Muscle layer of duodenum (tissue), 2 donors: ENCODE data around the gene NUP54.

Experiments used
- H3K27ac ChIP-seq: one replicate; pipeline ENCODE4 v1.7.0; 2013; ENCODE audit warnings: mild to moderate bottlenecking, low read length
- H3K27me3 ChIP-seq: one replicate; pipeline ENCODE4 v1.7.0; 2013; ENCODE audit warnings: low read depth, mild to moderate bottlenecking, control low read depth, low read length
- H3K36me3 ChIP-seq, 2 donors: one replicate each; pipeline ENCODE4 v1.7.0; 2013; ENCODE audit warnings: low read length in 2 of 2, control low read depth in 1 of 2, mild to moderate bottlenecking in 1 of 2; ENCODE audit not compliant: insufficient read depth in 2 of 2, control insufficient read depth in 1 of 2
- H3K4me1 ChIP-seq, 2 donors: one replicate each; pipeline ENCODE4 v1.7.0; 2013; ENCODE audit warnings: low read length in 2 of 2, mild to moderate bottlenecking in 2 of 2, control low read depth in 1 of 2, moderate library complexity in 1 of 2; ENCODE audit not compliant: insufficient read depth in 2 of 2, control insufficient read depth in 1 of 2
- H3K4me3 ChIP-seq, 2 donors: one replicate each; pipeline ENCODE4 v1.7.0; 2013; ENCODE audit warnings: low read length in 2 of 2, low read depth in 1 of 2, mild to moderate bottlenecking in 1 of 2
- H3K9me3 ChIP-seq, 2 donors: one replicate each; pipeline ENCODE4 v1.7.0; 2013; ENCODE audit warnings: low read length in 2 of 2, control low read depth in 1 of 2, mild to moderate bottlenecking in 1 of 2; ENCODE audit not compliant: control insufficient read depth in 1 of 2
- donor health status: healthy.

Gene NUP54

DNA sequence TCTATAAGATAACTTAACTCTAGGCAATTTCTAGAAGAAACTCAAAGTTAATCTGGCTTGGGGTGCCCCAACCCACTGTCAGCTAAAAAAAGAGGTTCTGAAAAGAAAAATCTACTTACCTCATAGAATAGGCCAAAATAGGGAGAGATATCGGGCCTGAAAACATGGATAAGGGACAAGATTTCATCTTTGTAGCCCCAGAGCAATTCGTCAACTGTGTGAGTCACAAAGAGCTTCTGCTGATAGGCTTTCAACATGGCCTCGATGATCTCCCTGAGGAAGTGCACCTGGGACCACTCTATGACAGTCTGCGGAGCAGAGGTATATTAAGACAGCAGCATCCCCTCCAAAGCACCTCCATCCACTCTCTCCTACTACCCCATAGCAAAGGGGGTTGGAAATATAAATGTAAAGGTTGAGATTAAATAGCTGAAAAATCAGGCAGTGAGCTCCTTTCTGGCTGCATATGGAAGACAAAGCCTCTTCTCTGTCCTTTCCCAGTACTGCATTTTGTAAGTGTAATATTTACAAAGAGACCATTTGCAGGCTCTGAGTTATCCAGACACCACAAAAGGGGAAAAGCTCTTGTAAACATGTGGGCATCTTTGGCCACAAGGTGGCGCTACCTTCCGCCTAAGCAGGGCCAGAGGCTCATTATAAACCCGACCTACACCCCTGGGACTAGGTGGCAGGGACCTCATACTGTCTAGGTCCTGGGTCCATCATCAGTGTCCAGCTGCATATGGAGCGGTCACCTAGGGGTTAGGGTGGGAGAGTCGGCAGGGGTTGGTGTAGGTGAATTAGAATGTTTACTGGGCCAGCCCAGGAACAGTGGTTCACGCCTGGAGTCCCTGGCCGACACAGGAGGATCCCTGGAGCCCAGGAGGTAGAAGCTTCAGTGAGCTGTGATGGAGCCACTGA lies 31.5 kb upstream of the NUP54 start:
- H3K27ac ChIP-seq = no peak overlapping the region
- H3K36me3 ChIP-seq = peaks cover 18 to 32% of the 10 kb centered on the region in 2 donors
- no peak overlapping the region for H3K4me3 ChIP-seq
- no peaks in the 10 kb centered on the region for H3K9me3 ChIP-seq
- H3K4me1 ChIP-seq = peaks cover 0 to 15% of the 10 kb centered on the region in 2 donors
- H3K27me3 ChIP-seq = no peaks in the 10 kb centered on the region

DNA sequence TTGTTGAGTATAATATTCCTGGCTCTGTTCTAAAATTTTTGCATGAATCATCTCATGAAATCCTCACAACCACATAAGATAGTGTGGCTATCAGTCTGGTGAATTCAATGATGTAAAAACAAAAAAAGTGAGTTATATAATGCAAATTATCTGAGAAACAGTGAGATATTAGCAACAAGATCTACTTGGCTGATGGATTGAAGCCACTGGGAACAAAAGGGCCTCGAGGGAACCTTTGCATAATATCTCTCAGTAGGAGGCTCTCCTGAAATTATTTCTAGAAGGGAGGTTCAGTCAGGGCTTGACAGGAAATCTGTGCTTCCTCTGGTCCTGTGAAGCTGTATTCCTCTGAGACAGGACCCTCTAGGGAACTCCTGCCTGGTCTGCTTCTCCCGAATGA lies 30.1 kb upstream of the NUP54 start:
- peaks cover 0 to 9% of the 10 kb centered on the region in 2 donors for H3K4me1 ChIP-seq
- H3K4me3 ChIP-seq = no peak overlapping the region
- peaks cover 32 to 45% of the 10 kb centered on the region in 2 donors for H3K36me3 ChIP-seq
- no peak overlapping the region for H3K27ac ChIP-seq
- no peaks in the 10 kb centered on the region for H3K9me3 ChIP-seq
- H3K27me3 ChIP-seq = no peaks in the 10 kb centered on the region

DNA sequence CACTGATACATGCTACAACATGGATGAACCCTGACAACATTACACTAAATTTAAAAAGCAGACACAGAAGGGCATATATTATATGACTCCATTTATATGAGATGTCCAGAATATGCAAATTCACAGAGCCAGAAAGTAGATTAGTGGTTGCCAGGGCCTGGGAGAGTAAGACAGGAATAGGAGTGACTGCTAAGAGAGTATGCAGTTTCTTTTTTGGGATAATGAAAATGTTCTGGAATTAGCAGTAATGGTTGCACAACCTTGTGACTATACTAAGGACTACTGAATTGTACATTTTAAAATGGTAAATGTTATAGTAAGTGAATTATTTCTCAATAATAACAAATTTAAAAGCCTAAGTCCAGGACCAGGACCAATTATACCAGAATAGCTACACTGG lies 29.5 kb upstream of the NUP54 start:
- Histone ChIP-seq H3K36me3 (peaks cover 37 to 44% of the 10 kb centered on the region in 2 donors), H3K4me1 (peaks cover 0 to 9% of the 10 kb centered on the region in 2 donors), H3K27me3 (no peaks in the 10 kb centered on the region), H3K9me3 (no peaks in the 10 kb centered on the region), H3K27ac (no peak overlapping the region), H3K4me3 (no peak overlapping the region)

DNA sequence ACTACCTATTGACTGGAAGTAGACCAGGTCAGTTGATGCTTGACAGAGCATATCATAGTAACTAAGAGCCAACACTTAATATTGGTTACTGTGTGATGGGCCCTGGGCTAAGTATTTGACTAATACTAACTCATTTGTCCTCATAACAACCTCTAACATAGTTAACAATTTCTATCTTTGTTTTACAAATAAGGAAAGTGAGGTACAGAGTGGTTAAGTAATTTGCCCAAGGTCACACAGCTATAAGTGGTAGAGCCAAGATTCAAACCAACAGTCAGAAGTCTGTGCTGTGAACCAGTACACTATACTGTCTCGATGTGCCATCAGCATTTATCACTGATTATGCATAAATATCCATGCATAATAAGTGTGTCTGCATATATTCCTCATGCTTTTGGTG lies 27.1 kb upstream of the NUP54 start:
- peaks cover 41 to 51% of the 10 kb centered on the region in 2 donors for H3K36me3 ChIP-seq
- H3K4me1 ChIP-seq = peaks cover 0 to 9% of the 10 kb centered on the region in 2 donors

DNA sequence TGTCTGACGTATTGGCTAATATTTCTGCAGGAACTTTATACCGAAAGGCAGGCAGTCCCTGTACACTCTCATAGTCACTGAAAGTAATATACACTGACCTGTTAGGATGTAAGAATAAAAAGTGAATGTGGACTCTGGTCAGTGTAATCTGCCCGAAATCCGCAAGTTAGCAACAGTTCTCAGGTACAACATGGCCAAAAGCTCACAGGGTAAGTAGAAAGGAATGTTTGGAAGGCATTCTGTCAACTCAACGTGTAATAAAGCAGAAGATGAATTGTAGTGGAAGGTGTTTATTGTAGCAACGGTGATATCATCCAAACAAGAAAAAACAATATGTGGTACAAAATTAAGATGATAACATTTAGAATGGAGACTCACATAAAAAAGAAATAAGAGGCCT lies 26.0 kb upstream of the NUP54 start:
- no peaks in the 10 kb centered on the region for H3K27me3 ChIP-seq
- peaks cover 49 to 59% of the 10 kb centered on the region in 2 donors for H3K36me3 ChIP-seq

More for the DNA sequence above, 27.1 kb upstream of the NUP54 start:
- Histone ChIP-seq H3K27ac (no peak overlapping the region), H3K4me3 (no peak overlapping the region), H3K27me3 (no peaks in the 10 kb centered on the region), H3K9me3 (no peaks in the 10 kb centered on the region)

DNA sequence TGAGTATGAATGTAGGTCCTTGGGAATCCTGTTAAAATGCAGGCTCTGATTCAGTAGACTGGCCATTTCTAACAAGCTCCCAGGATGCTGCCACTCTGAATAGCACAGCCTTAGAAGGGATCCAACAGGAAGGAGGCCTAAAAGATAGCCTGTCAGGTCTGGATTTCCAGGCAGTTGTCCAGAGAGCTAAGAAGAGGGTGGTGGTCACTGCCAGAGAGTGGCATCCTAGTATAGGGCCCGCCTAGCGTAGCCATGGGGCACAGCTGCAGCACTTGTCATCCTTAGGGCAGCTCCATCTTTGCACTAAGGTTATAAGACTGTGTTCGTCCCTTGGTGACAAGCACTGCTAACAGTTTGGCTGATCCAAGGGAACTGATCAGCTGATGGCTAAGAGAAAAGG lies 20.5 kb upstream of the NUP54 start:
- Histone ChIP-seq H3K27ac (no peak overlapping the region), H3K9me3 (no peaks in the 10 kb centered on the region), H3K36me3 (peaks cover 38 to 54% of the 10 kb centered on the region in 2 donors), H3K4me3 (no peak overlapping the region), H3K4me1 (no peaks in the 10 kb centered on the region), H3K27me3 (no peaks in the 10 kb centered on the region)

More for the DNA sequence above, 26.0 kb upstream of the NUP54 start:
- no peak overlapping the region for H3K27ac ChIP-seq
- H3K9me3 ChIP-seq = no peaks in the 10 kb centered on the region
- peaks cover 0 to under 1% of the 10 kb centered on the region in 2 donors for H3K4me1 ChIP-seq
- H3K4me3 ChIP-seq = no peak overlapping the region

DNA sequence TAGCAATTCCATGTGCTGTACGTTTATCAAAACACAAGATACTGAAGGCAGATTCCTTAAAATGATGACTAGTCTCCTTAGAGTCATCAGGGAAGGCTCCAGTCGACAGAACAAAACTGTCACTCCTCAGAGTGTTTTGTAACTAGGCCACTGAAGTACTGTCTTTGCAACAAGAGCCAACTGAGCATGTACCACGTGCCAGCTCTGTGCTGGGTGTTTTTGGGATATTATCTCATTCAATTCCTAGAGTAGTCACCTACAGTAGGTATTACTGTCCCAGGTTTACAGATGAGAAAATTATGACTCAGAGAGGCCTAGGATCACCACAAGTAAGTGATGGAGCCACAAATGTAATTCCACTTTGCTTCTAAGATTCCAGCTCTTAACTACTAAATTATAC lies 18.3 kb upstream of the NUP54 start:
- peaks cover 53 to 64% of the 10 kb centered on the region in 2 donors for H3K36me3 ChIP-seq
- no peak overlapping the region for H3K4me3 ChIP-seq
- H3K27me3 ChIP-seq = no peaks in the 10 kb centered on the region
- H3K27ac ChIP-seq = no peak overlapping the region
- H3K9me3 ChIP-seq = no peaks in the 10 kb centered on the region
- H3K4me1 ChIP-seq = no peaks in the 10 kb centered on the region

DNA sequence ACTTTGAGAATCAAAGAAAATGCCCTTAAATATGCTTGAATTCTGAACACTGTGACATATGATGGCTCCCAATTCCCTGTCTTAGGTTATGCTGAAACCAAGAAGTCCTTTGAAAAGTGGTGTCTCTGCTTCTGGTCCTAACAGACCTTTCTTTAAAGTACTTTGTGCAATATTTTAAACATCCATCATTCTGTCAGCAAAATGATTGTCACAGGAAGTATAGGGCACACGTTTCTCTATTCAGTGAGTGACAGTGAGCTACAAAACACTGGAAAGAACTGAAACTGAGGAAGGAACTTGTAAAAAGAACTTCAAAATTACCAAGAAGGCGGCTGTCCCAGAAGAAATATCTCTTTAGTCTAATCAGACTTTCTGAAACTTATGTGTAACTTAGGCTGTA lies 12.2 kb upstream of the NUP54 start:
- H3K36me3 ChIP-seq = peaks cover 39 to 43% of the 10 kb centered on the region in 2 donors
- H3K4me3 ChIP-seq = no peak overlapping the region
- H3K27me3 ChIP-seq = no peaks in the 10 kb centered on the region
- no peaks in the 10 kb centered on the region for H3K9me3 ChIP-seq
- no peaks in the 10 kb centered on the region for H3K4me1 ChIP-seq
- no peak overlapping the region for H3K27ac ChIP-seq

DNA sequence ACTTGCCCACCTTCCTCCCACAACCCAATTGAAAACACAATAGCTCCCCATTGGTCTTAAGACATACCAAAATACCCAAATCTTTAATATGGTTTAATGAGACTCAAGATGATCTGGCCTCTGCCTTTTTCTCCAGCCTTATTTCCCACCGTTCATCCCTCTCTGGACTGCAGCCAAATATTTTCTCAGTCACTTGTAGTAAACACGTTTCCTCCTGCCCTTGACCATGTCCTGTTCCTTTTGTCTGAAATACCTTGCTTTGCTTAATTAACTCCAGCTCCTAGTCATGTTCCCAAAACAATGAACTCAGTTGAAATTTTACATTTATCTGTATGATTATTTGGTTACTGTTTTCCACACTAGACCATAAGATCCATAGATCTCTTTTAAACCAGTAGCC lies 8.4 kb upstream of the NUP54 start:
- Histone ChIP-seq H3K9me3 (no peaks in the 10 kb centered on the region), H3K27me3 (no peaks in the 10 kb centered on the region), H3K4me1 (no peaks in the 10 kb centered on the region), H3K36me3 (peaks cover 9 to 21% of the 10 kb centered on the region in 2 donors), H3K27ac (no peak overlapping the region), H3K4me3 (no peak overlapping the region)

DNA sequence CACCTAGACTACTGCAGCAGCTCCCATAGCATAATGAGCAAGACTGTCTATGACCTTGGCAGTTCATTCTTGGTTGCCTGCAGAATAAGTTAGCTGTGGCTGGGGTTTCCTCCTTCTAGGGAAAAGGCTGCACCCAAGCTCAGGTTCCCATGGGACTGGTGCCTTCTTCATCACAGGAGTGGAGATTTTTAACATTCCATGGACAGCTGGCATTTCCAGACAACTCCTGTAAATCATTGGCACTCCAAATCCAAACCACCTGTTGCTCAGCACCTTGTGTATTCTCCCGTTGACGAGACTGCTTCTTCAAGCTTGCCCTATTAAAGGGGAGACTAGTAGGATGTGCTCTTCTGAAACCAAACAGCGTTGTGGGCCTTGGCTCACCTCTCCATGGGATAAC lies 7.8 kb upstream of the NUP54 start:
- no peaks in the 10 kb centered on the region for H3K27me3 ChIP-seq
- no peak overlapping the region for H3K4me3 ChIP-seq
- no peaks in the 10 kb centered on the region for H3K4me1 ChIP-seq
- H3K9me3 ChIP-seq = no peaks in the 10 kb centered on the region
- no peak overlapping the region for H3K27ac ChIP-seq
- H3K36me3 ChIP-seq = peaks cover 3 to 14% of the 10 kb centered on the region in 2 donors

DNA sequence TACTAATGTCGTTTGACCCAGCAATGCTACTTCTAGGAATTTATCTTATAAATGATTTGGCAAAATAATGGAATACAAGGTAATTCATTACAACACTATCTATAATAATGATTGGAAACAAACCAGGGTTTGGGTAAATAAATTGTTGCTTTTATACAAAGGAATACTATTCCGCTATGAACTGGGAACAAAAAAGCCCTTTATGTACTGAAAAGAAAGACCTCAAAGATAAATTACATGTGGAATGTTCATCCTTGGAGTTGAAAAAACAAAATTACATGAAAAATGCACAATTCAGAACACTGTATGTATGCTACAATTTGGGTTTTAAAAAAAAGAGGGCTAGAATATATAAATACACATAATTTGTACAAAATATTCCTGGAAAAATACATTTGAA lies 5.2 kb upstream of the NUP54 start:
- Histone ChIP-seq H3K9me3 (no peaks in the 10 kb centered on the region), H3K4me1 (peaks cover 0 to 12% of the 10 kb centered on the region in 2 donors), H3K4me3 (no peak overlapping the region), H3K27me3 (no peaks in the 10 kb centered on the region), H3K27ac (no peak overlapping the region), H3K36me3 (no peaks in the 10 kb centered on the region)
